KOPT-K1 (cell line): ENCODE data around the gene NUP153.

ENCODE experiments used
- H3K27ac ChIP-seq: fragments of 200-600 bp; sonication (generic); 2 replicates; pipeline ENCODE4 v1.5.1; 2016; ENCODE audit warnings: antibody characterized with exemption, mild to moderate bottlenecking, low read depth, low read length; ENCODE audit not compliant: poor library complexity, severe bottlenecking
- H3K36me3 ChIP-seq: fragments of 200-600 bp; sonication (generic); 2 replicates; pipeline ENCODE4 v1.5.1; 2017; ENCODE audit warnings: antibody characterized with exemption, mild to moderate bottlenecking, low read length, moderate library complexity; ENCODE audit not compliant: insufficient read depth
- H3K9me3 ChIP-seq: fragments of 200-600 bp; sonication (generic); 2 replicates; pipeline ENCODE4 v1.5.1; 2017; ENCODE audit warnings: antibody characterized with exemption, low read length, mild to moderate bottlenecking; ENCODE audit not compliant: insufficient read depth, poor library complexity, severe bottlenecking

Gene NUP153

DNA sequence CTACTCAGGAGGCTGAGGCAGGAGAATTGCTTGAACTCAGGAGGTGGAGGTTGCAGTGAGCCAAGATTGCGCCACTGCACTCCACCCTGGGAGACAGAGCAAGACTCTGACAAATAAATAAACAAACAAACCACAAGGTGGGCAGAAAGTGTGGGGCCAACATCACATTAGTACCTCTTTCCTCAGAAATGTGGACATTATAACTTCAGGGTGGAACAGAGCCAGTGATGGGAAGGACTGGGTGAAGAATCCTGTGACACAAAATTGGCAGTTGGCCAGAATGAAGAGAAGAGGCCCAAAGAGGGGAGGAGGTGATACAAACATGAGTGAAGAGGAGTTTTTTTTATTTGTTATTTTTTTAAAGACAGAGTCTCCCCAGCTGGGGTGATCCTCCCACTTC lies 50.6 kb downstream of the NUP153 start:
- H3K36me3 ChIP-seq: peaks cover 97% of the 10 kb centered on the region

DNA sequence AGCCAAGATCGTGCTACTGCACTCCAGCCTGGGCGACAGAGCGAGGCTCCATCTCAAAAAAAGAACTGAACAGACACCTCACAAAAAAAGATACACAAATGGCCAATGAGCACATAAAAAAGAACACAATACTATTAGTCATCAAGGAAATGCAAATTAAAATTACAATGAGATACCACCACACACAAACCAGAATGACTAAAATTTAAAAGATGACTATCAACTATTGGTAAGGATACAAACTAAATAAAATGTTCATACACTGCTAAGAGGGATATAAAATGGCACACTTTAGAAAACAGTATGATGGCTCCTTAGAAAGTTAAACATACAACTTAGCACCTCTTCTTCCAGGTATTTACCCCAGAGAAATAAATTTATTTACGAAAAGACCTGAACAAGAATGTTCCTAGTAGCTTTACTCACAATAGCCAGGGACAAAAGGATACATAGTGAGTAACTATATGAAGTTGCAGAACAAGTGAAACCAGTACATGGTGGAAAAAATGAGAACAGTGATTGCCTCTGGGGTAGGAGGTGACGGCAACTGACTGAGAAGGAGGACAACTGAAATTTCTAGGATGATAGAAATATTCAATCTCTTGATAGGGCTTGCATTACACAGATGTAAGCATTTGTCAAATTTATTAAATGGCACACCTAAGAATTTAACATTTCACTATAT lies 53.4 kb downstream of the NUP153 start:
- Histone ChIP-seq H3K9me3 (no peaks in the 10 kb centered on the region), H3K36me3 (peaks cover 97% of the 10 kb centered on the region), H3K27ac (no peak overlapping the region)

More for the DNA sequence above, 50.6 kb downstream of the NUP153 start:
- Histone ChIP-seq H3K27ac (no peak overlapping the region), H3K9me3 (no peaks in the 10 kb centered on the region)

DNA sequence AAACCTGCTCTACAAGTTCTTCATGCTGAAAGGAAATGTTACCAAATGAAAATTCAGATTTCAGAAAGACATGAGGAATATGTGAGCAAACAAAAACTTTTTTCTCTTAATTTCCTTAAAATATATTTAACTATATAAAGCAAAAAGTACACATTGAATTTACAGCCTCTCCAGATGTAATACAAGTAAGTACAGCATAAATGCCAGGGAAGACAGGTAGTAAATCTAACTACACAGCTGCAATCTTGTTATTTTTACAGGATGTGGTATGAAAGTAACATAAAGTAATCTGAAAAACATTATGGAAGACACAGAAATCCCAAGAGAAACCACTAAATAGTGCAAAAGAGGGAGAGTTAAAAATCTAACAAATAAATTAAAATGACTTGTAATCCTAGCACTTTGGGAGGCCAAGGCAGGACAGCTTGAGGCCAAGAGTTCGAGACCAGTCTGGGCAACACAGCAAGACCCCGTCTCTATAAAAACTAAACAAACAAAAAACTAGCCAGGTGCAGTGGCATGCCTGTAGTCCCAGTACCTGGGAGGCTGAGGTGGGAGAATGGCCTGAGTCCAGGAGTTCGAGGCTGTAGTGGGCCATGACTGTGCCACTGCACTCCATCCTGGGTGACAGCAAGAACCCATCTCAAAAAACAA lies 55.9 kb downstream of the NUP153 start:
- peaks cover 98% of the 10 kb centered on the region for H3K36me3 ChIP-seq
- no peaks in the 10 kb centered on the region for H3K9me3 ChIP-seq
- no peak overlapping the region for H3K27ac ChIP-seq

DNA sequence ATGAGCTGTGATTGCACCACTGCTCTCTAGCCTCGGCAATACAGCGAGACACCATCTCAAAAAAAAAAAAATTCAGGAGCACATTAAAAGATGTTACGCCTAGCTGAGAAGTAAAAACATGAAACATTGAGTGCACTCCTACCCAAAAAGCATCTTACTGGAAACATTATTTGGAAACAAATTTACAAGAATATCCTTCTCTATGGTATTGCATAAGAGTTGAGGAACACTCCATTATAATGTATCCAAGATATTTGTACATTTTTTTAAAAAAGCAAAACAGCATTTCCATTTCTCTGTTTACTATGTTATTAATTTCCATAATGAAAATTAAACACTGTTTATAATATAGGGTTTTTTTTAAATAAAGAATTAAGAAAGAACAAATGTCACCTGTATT lies 58.0 kb downstream of the NUP153 start:
- Histone ChIP-seq H3K27ac (no peak overlapping the region), H3K36me3 (peaks cover 100% of the 10 kb centered on the region), H3K9me3 (no peaks in the 10 kb centered on the region)

DNA sequence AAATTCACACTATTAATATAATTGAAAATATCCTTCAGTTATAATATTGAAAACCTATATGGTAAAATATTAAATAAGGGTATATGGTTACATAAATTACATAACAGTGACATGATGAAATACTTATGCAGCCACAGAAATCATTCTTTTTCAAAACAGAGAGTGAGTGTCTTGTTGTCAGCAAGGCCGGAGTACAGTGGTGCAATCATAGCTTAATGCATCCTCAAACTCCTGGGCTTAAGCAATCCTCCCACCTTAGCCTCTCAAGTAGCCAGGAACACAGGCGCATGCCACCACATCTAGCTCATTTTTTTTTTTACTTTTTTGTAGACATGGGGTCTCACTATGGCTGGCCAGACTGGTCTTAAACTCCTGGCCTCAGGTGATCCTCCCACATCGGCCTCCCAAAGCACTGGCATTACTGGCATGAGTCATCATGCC lies 66.2 kb downstream of the NUP153 start:
- H3K9me3 ChIP-seq: no peaks in the 10 kb centered on the region
- no peak overlapping the region for H3K27ac ChIP-seq
- H3K36me3 ChIP-seq: peaks cover 100% of the 10 kb centered on the region

DNA sequence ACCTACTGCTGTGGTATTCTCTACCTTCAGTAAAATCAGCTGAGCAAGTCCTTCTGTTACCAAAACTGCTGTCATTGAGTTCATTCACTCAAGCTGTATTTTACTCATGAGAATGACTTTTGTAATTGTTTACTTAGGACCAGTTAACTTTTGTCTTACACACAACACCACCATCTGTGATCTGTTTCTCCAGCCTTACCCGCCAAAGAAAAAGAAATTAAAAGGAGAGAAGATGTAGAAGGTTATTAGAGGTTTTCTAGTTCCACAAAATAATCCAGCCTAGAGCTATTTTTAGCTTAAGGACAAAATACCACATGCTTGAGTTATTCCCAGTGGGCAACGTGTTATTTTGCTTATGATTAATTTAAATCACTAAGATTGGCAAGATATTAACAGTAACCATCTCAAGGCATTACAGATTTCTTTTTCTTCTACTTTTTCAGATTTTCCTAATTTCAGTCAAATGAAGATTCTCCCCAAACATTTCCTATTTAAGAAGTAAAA lies 68.5 kb downstream of the NUP153 start:
- Histone ChIP-seq H3K36me3 (peaks cover 97% of the 10 kb centered on the region), H3K9me3 (no peaks in the 10 kb centered on the region), H3K27ac (no peak overlapping the region)

DNA sequence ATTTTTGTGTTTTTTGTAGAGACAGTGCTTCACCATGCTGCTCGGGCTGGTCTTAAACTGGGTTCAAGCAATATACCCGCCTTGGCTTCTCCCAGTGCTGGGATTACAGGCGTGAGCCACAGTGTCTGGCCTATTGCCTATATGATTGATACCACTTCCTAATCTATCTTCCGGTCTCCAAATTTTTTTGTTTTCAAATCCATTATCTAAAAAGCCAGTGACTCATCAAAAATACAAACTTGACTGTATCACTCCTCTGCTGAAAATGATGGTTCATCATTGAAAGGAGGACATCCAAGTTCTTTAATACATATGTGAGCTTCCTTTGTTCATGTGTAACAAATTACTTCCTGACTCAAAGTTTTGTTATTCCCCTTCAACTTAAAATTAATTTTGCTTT lies 71.2 kb downstream of the NUP153 start:
- Histone ChIP-seq H3K36me3 (peaks cover 97% of the 10 kb centered on the region), H3K27ac (no peak overlapping the region)

DNA sequence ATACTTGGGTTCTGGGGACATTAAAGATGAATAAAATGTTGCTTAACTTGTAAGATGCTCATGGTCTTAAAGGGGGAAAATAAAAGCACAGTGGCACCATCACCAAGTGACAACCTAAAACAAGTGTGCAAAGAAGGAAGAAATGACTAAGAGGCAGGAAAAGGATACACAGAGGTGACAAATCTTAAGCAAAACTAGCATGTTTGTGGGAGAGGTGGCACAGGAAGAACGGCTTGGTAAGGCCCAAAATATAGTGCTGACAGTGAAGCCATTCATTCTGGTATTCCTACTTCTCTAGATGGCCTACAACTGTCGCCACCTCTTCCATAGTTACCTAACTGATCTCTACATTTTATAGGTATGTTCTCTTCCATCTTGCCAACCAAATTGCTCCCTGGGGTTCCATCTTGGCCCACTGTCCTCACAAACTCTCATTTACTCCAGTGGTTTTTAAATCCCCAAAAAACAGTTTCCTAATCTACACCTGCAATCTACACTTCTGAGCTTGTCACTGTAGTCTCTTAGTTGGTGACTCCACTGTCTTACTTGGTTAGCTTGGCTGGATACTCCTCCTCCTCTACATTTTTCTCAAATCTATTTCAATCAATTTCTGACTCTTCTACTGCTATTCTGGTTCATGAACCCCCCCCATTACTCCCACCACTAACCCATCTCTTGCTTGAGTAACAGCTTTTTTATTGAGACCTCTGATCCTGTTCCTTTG lies 73.1 kb downstream of the NUP153 start:
- H3K36me3 ChIP-seq: peaks cover 97% of the 10 kb centered on the region
- no peaks in the 10 kb centered on the region for H3K9me3 ChIP-seq
- peak overlapping the region; percentile 24 for H3K27ac ChIP-seq

More for the DNA sequence above, 71.2 kb downstream of the NUP153 start:
- H3K9me3 ChIP-seq: no peaks in the 10 kb centered on the region

DNA sequence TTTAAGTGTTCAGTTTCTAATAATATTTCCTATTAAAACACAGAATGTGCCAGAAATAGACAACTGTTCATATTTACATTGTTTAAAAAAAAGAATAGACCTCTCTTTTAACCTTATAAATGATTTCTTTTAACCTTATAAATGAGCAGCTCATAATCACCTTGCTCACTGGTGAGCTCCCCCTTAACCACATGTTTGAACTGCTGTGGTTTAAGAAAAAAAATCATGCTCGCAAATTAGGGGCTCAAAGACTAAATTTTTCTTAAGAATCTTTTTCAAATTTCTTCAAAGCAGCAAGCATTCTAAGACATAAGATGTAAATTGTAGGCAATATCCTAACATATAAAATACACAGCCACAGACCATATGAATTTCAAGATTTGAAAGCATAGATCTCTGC lies 73.8 kb downstream of the NUP153 start:
- Histone ChIP-seq H3K9me3 (no peaks in the 10 kb centered on the region), H3K36me3 (peaks cover 97% of the 10 kb centered on the region), H3K27ac (no peak overlapping the region)

DNA sequence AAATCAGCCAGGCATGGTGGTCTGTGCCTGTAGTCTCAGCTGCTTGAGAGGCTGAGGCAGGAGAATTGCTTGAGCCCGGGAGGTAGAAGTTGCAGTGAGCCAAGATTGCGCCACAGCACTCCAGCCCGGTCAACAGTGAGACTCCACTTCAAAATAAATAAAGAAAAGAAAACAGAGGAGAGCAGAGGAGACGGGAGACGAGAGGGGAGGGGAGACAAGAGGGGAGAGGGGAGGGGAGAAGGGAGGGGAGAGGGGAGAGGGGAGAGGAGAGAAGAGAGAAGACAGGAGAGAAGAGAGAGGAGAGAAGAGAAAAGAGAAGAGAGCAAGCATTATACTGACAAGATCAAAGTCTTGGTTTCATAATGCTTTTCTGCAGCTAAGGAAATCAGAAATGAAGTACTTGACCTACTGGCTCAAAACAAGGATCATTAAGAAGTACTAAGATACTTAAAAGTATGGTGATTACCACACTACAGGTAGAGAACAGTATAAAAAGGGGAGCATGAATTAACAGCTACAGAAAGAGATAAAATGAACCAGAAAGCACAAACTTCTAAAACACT lies 76.1 kb downstream of the NUP153 start:
- Histone ChIP-seq H3K27ac (no peak overlapping the region), H3K36me3 (peaks cover 97% of the 10 kb centered on the region), H3K9me3 (no peaks in the 10 kb centered on the region)

DNA sequence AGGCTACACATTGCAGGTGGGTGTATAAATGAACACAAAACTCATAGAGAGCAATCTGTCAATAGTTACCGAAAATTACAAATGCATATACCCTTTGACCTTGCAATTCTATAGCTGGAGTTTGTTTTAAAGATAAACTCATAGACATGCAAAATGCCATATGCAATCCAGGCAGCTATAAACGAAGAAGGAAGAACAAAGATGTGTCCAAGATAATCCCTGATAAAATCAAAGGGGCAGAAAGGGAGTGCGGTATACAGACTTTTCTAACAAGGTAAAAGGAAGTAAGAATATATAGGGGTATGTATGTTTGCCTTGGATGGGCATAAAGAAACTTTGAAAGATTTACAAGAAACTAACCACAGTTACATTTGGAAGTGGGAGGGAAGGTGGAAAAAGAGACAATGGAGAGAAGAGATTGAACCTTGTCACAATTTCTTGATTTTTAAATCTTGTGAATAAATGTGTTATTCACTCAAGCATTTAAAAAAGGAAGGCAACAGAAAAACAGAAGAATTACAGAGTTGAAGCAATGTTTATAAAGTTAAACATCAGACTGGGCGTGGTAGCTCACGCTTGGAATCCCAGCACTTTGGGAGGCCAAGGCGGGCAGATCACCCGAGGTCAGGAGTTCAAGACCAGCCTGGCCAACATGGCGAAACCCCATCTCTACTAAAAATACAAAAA lies 76.8 kb downstream of the NUP153 start:
- Histone ChIP-seq H3K27ac (no peak overlapping the region), H3K9me3 (no peaks in the 10 kb centered on the region), H3K36me3 (peaks cover 98% of the 10 kb centered on the region)

DNA sequence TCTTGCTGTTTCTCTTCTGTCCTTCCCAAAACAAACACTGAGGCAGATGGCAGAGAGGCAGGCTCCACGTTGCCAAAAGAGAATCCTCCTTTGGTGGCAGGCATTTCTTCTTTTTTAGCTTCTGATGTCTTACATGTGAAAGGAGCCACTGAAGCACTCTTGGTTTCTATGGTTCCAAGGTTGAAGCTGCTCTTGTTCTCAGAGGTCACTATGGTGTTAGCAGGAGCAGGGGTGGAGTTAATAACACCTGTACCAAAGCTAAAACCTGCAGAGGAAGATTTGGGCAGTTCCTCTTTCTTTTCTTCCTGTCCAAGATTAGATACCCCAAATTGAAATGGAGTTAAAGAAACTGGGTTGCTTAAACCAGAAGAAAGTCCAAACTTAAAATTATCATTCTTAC lies 77.9 kb downstream of the NUP153 start:
- Histone ChIP-seq H3K36me3 (peaks cover 98% of the 10 kb centered on the region), H3K27ac (no peak overlapping the region), H3K9me3 (no peaks in the 10 kb centered on the region)

DNA sequence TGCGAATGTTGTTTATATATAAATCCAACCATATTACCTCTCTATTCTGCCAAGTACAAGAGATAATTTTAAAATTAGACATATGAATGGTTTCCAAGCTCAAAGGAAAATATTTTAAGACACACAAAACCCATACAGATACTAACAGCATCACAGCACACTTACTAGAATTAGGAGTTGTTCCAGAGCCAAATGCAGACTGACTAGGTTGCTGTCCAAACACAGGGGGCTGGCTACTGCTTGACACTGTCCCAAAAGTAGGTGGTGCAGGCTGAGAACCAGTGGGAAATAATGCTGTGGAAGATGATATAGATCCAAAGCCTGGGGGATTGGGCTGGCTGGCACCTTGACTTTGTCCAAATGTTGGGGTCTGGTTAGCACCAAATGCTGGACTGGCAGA lies 82.3 kb downstream of the NUP153 start:
- peaks cover 100% of the 10 kb centered on the region for H3K36me3 ChIP-seq
- H3K9me3 ChIP-seq: no peaks in the 10 kb centered on the region
- H3K27ac ChIP-seq: no peak overlapping the region

DNA sequence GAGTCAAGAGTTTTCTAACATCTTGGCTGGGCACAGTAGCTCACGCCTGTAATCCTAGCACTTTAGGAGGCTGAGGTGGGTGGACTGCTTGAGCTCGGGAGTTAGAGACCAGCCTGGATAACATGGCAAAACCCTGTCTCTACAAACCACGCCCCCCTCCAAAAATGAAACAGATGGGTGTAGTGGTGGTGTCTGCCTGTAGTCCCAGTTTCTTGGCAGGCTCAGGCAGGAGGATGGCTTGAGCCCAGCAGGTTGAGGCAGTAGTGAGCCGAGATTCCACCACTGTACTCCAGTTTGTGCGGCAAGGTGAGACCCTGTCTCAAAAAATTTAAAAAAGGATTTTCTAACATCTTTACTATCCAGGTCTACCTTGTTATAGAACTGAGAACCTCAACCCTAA lies 84.6 kb downstream of the NUP153 start:
- no peaks in the 10 kb centered on the region for H3K9me3 ChIP-seq
- no peak overlapping the region for H3K27ac ChIP-seq
- peaks cover 99% of the 10 kb centered on the region for H3K36me3 ChIP-seq

DNA sequence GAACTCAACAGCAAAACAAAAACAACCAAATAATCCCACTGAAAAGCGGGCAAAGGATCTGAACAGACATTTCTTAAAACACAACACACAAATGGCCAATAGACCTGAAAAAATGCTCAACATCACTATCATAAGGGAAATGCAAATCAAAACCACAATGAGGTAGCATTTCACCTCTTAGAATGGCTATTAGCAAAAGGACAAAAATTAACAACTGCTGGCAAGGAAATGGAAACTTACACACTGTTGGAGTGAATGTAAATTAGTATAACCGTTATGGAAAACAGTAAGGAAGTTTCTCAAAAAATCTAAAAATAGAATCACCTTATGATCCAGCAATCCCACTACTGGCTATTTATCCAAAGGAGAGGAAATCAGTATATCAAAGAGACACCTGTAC lies 85.7 kb downstream of the NUP153 start:
- Histone ChIP-seq H3K9me3 (no peaks in the 10 kb centered on the region), H3K27ac (no peak overlapping the region), H3K36me3 (peaks cover 99% of the 10 kb centered on the region)
